ENCODE measurements around the gene VPS37D.

The VPS37D gene

DNA sequence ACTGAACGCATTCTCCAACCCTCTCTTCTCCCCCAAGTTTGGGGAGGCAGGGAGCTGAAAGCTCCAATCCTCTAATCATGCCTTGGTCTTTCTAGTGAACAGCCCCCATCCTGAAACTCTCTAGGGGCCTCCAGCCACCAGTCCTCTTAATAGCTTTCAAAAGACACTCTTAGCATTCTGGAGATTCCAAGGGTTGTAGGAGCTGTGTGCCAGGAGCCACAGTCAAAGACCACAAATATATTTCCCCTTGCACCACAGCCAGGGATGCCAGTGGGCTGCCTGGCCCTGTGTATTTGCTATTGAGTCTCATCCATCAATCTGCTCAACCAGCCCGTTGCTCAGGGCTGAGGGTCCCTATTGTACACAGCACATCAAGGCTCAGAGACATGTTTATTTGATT lies 24.8 kb upstream of the VPS37D start:
- H3K36me3 ChIP-seq (replicated peaks; ENCODE audit: low read depth, low read length): no peaks in the 10 kb centered on the region
- no peaks in the 10 kb centered on the region for H3K79me2 ChIP-seq (ENCODE audit: low read length)
- no peaks in the 10 kb centered on the region for H4K20me1 ChIP-seq (ENCODE audit: insufficient read depth, low read length)
- no peak overlapping the region for H3K4me2 ChIP-seq (ENCODE audit: low read length)
- peaks cover 16% of the 10 kb centered on the region for H3K4me1 ChIP-seq (ENCODE audit: low read length)
- H3K9me3 ChIP-seq (ENCODE audit: insufficient read depth, low read length): no peaks in the 10 kb centered on the region
- 0 out of 2 replicates have a peak, but pooled peaks cover 8% of the 10 kb centered on the region for H3K27me3 ChIP-seq (ENCODE audit: low read depth, low read length)
- H3K4me3 ChIP-seq (ENCODE audit: low read length): no peak overlapping the region
- no peak for TF ChIP-seq EZH2phosphoT487 (IDR thresholded peaks at IDR 0.05; ENCODE audit: low read depth)
- TF ChIP-seq CTCF (IDR thresholded peaks at IDR 0.05; ENCODE audit: low read depth, low read length): no peak
- no peak overlapping the region for H3K27ac ChIP-seq (ENCODE audit: low read length)
- no peak overlapping the region for H3K9ac ChIP-seq (ENCODE audit: low read length)
- no peak overlapping the region for H2AFZ ChIP-seq (ENCODE audit: low read depth, low read length)

- no peaks in the 10 kb centered on the region for H3K79me2 ChIP-seq (ENCODE audit: low read length)
- peaks cover 15% of the 10 kb centered on the region; the same call in 1 of the 2 replicates for H3K27me3 ChIP-seq (ENCODE audit: low read depth, low read length)
These were observed 22.8 kb upstream of the VPS37D start for GRCh38 chr7:73644688-73645286.

DNA sequence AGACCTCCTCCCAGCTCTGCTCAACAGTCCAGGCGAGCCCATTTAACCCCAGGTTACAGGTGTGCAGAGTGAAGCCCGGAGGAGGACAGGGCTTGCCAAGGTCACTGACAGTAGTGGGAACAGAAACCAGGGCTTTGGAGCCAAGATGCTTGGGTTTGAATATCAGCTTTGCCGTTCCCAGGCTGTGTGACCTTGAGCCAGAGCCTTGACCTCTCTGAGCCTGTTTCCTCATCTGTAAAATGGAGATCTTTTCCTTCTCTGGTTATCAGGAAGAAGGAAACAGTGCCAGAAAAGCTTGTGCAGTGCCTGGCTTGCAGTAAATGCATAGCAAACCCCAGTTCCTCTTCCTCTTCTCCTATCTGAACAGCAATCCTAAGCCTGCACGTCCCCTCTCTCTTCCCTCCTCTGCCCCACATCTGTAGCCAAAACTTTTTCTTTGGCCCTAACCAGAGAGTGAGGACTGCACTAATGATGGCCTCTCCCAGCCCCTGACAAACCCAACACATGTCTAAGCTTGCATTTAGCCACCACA lies 21.9 kb upstream of the VPS37D start:
- H3K4me3 ChIP-seq (ENCODE audit: low read length): no peak overlapping the region
- no peaks in the 10 kb centered on the region for H3K36me3 ChIP-seq (replicated peaks; ENCODE audit: low read depth, low read length)
- H3K9me3 ChIP-seq (ENCODE audit: insufficient read depth, low read length): no peaks in the 10 kb centered on the region
- no peaks in the 10 kb centered on the region for H3K79me2 ChIP-seq (ENCODE audit: low read length)
- H3K27ac ChIP-seq (ENCODE audit: low read length): no peak overlapping the region
- peak overlapping the region; percentile 31; the same call in 1 of the 2 replicates for H3K4me2 ChIP-seq (ENCODE audit: low read length)
- H3K27me3 ChIP-seq (ENCODE audit: low read depth, low read length): peaks cover 18% of the 10 kb centered on the region; the same call in 1 of the 2 replicates
- H2AFZ ChIP-seq (ENCODE audit: low read depth, low read length): no peak overlapping the region
- no peaks in the 10 kb centered on the region for H4K20me1 ChIP-seq (ENCODE audit: insufficient read depth, low read length)
- TF ChIP-seq CTCF (IDR thresholded peaks at IDR 0.05; ENCODE audit: low read depth, low read length) (no peak), EZH2phosphoT487 (IDR thresholded peaks at IDR 0.05; ENCODE audit: low read depth) (no peak)
- H3K4me1 ChIP-seq (ENCODE audit: low read length): peaks cover 22% of the 10 kb centered on the region
- no peak overlapping the region for H3K9ac ChIP-seq (ENCODE audit: low read length)

More at GRCh38 chr7:73644688-73645286, 22.8 kb upstream of the VPS37D start:
- Histone ChIP-seq H3K27ac (ENCODE audit: low read length) (no peak overlapping the region), H3K4me1 (ENCODE audit: low read length) (peaks cover 22% of the 10 kb centered on the region), H2AFZ (ENCODE audit: low read depth, low read length) (no peak overlapping the region), H4K20me1 (ENCODE audit: insufficient read depth, low read length) (no peaks in the 10 kb centered on the region), H3K36me3 (replicated peaks; ENCODE audit: low read depth, low read length) (no peaks in the 10 kb centered on the region), H3K4me3 (ENCODE audit: low read length) (no peak overlapping the region), H3K4me2 (ENCODE audit: low read length) (no peak overlapping the region), H3K9me3 (ENCODE audit: insufficient read depth, low read length) (no peaks in the 10 kb centered on the region), H3K9ac (ENCODE audit: low read length) (no peak overlapping the region)
- TF ChIP-seq CTCF (IDR thresholded peaks at IDR 0.05; ENCODE audit: low read depth, low read length): no peak
- TF ChIP-seq EZH2phosphoT487 (IDR thresholded peaks at IDR 0.05; ENCODE audit: low read depth): no peak

DNA sequence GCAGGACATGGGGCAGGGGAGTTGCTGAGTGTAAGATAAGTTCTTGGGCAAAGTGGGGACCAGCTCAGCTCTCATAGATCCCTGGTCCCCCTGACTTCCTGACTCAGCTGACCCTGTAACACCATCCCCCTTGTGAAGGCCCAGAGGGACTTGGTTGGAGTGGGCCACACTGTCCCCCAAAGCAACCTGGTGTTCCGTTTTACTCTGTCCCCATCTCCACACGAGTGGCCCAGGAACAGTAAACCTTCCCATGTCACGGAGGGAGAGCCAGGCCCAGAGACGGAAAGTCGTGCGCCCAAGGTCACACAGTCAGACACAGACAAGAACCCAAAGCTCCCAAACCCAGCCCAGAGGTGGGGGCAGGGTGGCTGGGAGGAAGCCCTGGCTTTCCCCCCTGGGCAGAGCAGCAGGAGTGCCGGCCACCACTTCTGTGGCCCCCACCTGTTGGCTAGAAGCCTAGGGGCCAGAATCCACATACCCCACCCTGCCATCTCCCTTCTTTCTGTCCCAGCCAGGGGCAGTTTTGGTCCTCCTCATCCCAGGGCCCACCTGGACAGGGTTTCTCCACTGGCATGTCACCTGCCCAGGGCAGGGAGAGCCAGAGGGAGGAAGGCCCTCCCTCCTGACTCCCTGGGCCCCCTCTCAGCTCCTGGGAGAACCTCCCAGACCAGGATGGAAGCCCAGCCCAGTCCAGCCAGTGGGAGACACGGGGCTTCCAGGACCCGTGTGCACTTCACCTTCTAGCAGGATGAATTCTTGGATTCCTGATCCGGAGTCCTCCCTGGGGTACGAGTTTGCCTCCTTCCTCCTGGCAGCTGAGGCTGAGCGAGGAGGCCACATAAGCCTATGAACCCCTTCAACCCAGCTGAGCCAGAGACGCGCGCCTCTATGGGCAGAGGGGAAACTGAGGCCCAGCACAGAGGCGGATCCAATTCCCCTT lies 20.6 kb upstream of the VPS37D start:
- H3K79me2 ChIP-seq (ENCODE audit: low read length): no peaks in the 10 kb centered on the region
- H4K20me1 ChIP-seq (ENCODE audit: insufficient read depth, low read length): no peaks in the 10 kb centered on the region
- H3K9ac ChIP-seq (ENCODE audit: low read length): no peak overlapping the region; the same call in 1 of the 2 replicates
- TF ChIP-seq CTCF (IDR thresholded peaks at IDR 0.05; ENCODE audit: low read depth, low read length) (no peak), EZH2phosphoT487 (IDR thresholded peaks at IDR 0.05; ENCODE audit: low read depth) (no peak)
- no peak overlapping the region for H3K27ac ChIP-seq (ENCODE audit: low read length)
- peaks cover 22% of the 10 kb centered on the region for H3K4me1 ChIP-seq (ENCODE audit: low read length)
- H3K27me3 ChIP-seq (ENCODE audit: low read depth, low read length): peaks cover 18% of the 10 kb centered on the region; the same call in 1 of the 2 replicates
- peak overlapping the region; percentile 75 for H3K4me2 ChIP-seq (ENCODE audit: low read length)
- no peak overlapping the region for H2AFZ ChIP-seq (ENCODE audit: low read depth, low read length)
- H3K9me3 ChIP-seq (ENCODE audit: insufficient read depth, low read length): no peaks in the 10 kb centered on the region
- peak overlapping the region; percentile 81 for H3K4me3 ChIP-seq (ENCODE audit: low read length)
- no peaks in the 10 kb centered on the region for H3K36me3 ChIP-seq (replicated peaks; ENCODE audit: low read depth, low read length)
